HEK293 (cell line): Measurements from ENCODE around the gene RAD51AP1.

Experiments used
- CTCF ChIA-PET: fragments of 350-600 bp; formaldehyde crosslinking; extraction: SDS; loops from one replicate; lab custom pipeline; 2021; ENCODE audit warnings: antibody characterized with exemption; lab: Yijun Ruan, JAX
- POLR2A ChIA-PET: fragments of 300-600 bp; formaldehyde crosslinking; extraction: SDS; loops from one replicate; lab custom pipeline; 2020; ENCODE audit warnings: antibody characterized with exemption, inconsistent platforms; lab: Yijun Ruan, JAX
- H3K27ac ChIP-seq: fragments of 200-500 bp; sonication (Bioruptor generic); 2 replicates; pipeline ENCODE4 v1.5.1; 2014; ENCODE audit warnings: low read depth, low read length, control low read depth, inconsistent platforms; ENCODE audit errors: extremely low read depth
- H3K36me3 ChIP-seq, 2 experiments: fragments of 200-500 bp in 1 of 2; sonication (Bioruptor generic) in 1 of 2; 1 replicate in 1 of 2; 2 replicates in 1 of 2; pipeline ENCODE4 v1.5.1; 2014 to 2017; ENCODE audit warnings: inconsistent platforms in 2 of 2, low read length in 2 of 2; ENCODE audit not compliant: control insufficient read depth in 2 of 2, insufficient read depth in 1 of 2
- H3K4me1 ChIP-seq: fragments of 200-500 bp; sonication (Bioruptor generic); 2 replicates; pipeline ENCODE4 v1.5.1; 2014; ENCODE audit warnings: mild to moderate bottlenecking, low read length, inconsistent platforms; ENCODE audit not compliant: control insufficient read depth, insufficient read depth
- H3K4me3 ChIP-seq: 2 replicates; pipeline ENCODE4 v1.5.1; 2011; ENCODE audit warnings: low read depth, mild to moderate bottlenecking, control low read depth, low read length, moderate library complexity
- H3K9me3 ChIP-seq: fragments of 200-500 bp; sonication (Bioruptor generic); 2 replicates; pipeline ENCODE4 v1.5.1; 2014; ENCODE audit warnings: low read depth, low read length, inconsistent platforms; ENCODE audit not compliant: control insufficient read depth, insufficient read depth
- GLIS1 ChIP-seq: fragments of 450-650 bp; formaldehyde crosslinking; IDR thresholded peaks from 2 replicates; pipeline ENCODE4 v1.5.1; 2016; ENCODE audit warnings: missing biosample characterization, missing genetic modification characterization
- HOXC10 ChIP-seq: sonication (generic); formaldehyde crosslinking; IDR thresholded peaks from 2 replicates; pipeline ENCODE4 v1.8.1; 2023; ENCODE audit warnings: mild to moderate bottlenecking, missing genetic modification reagents
- OSR2 ChIP-seq: fragments of 450-650 bp; formaldehyde crosslinking; IDR thresholded peaks from 2 replicates; pipeline ENCODE4 v1.5.1; 2016; ENCODE audit warnings: missing biosample characterization, missing genetic modification characterization
- RBAK ChIP-seq: fragments of 450-650 bp; formaldehyde crosslinking; IDR thresholded peaks from 2 replicates; pipeline ENCODE4 v1.5.1; 2016; ENCODE audit warnings: missing biosample characterization, missing genetic modification characterization
- SCRT2 ChIP-seq: fragments of 450-650 bp; formaldehyde crosslinking; IDR thresholded peaks from 2 replicates; pipeline ENCODE4 v1.5.1; 2016; ENCODE audit warnings: missing biosample characterization, missing genetic modification characterization
- SETDB1 ChIP-seq: IDR thresholded peaks from one replicate; pipeline ENCODE4 v1.6.1; 2017; ENCODE audit warnings: mild to moderate bottlenecking, low read length, moderate library complexity, mixed read lengths; ENCODE audit not compliant: insufficient read length
- ZBTB17 ChIP-seq: fragments of 450-650 bp; formaldehyde crosslinking; IDR thresholded peaks from 2 replicates; pipeline ENCODE4 v1.5.1; 2016; ENCODE audit warnings: missing biosample characterization, missing genetic modification characterization
- ZNF114 ChIP-seq: fragments of 450-650 bp; formaldehyde crosslinking; IDR thresholded peaks from 2 replicates; pipeline ENCODE4 v1.5.0; 2017; ENCODE audit warnings: missing biosample characterization, missing genetic modification characterization
- ZNF140 ChIP-seq: fragments of 450-650 bp; formaldehyde crosslinking; IDR thresholded peaks from 2 replicates; pipeline ENCODE4 v1.5.1; 2016; ENCODE audit warnings: missing biosample characterization, missing genetic modification characterization
- ZNF24 ChIP-seq: fragments of 450-650 bp; formaldehyde crosslinking; IDR thresholded peaks from 2 replicates; pipeline ENCODE4 v1.5.1; 2016; ENCODE audit warnings: missing biosample characterization, missing genetic modification characterization
- ZNF501 ChIP-seq: fragments of 450-650 bp; formaldehyde crosslinking; IDR thresholded peaks from 2 replicates; pipeline ENCODE4 v1.5.1; 2016; ENCODE audit warnings: missing biosample characterization, missing genetic modification characterization
- ZNF624 ChIP-seq: fragments of 450-650 bp; formaldehyde crosslinking; IDR thresholded peaks from 2 replicates; pipeline ENCODE4 v1.5.1; 2017; ENCODE audit warnings: missing biosample characterization, missing genetic modification characterization
- ZNF747 ChIP-seq: fragments of 450-650 bp; formaldehyde crosslinking; IDR thresholded peaks from 2 replicates; pipeline ENCODE4 v1.5.1; 2016; ENCODE audit warnings: missing biosample characterization, missing genetic modification characterization
- TF ChIP-seq, protein P1 (sequence below): fragments of 450-650 bp; formaldehyde crosslinking; IDR thresholded peaks from 2 replicates; pipeline ENCODE4 v1.5.1; 2017; ENCODE audit warnings: missing biosample characterization, mild to moderate bottlenecking, missing genetic modification characterization, moderate library complexity

The RAD51AP1 gene

DNA sequence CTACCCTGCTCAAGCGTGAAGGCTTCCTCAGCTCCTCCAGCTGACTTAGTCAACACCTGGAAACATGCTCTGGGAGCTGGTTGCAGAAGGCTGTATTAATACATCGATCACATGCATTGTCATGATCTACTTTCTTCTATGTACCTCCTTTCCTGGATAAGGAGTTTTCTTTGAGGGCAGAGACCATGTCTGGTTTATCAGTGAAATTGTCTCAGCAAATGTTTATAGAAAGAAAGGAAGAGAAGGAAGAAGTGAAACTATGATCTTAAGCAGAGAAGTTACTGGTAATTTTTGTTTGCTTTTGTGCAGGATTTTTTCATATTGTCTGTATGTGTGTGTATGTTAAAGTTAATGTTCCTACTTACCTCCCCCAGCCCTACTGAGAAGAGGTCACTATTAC, 27.8 kb downstream of the RAD51AP1 start:
- Histone ChIP-seq H3K36me3 (no peaks in the 10 kb centered on the region), H3K9me3 (no peaks in the 10 kb centered on the region), H3K4me1 (peaks cover 4% of the 10 kb centered on the region), H3K4me3 (no peak overlapping the region), H3K27ac (no peak overlapping the region)
- CTCF ChIA-PET = no interaction called here
- POLR2A ChIA-PET = no interaction called here
- TF ChIP-seq RBAK (no peak), ZNF747 (tag by site-specific recombination) (no peak), HOXC10 (CRISPR knock-in tag) (no peak), ZBTB17 (tag by site-specific recombination) (no peak), GLIS1 (tag by site-specific recombination) (no peak)

DNA sequence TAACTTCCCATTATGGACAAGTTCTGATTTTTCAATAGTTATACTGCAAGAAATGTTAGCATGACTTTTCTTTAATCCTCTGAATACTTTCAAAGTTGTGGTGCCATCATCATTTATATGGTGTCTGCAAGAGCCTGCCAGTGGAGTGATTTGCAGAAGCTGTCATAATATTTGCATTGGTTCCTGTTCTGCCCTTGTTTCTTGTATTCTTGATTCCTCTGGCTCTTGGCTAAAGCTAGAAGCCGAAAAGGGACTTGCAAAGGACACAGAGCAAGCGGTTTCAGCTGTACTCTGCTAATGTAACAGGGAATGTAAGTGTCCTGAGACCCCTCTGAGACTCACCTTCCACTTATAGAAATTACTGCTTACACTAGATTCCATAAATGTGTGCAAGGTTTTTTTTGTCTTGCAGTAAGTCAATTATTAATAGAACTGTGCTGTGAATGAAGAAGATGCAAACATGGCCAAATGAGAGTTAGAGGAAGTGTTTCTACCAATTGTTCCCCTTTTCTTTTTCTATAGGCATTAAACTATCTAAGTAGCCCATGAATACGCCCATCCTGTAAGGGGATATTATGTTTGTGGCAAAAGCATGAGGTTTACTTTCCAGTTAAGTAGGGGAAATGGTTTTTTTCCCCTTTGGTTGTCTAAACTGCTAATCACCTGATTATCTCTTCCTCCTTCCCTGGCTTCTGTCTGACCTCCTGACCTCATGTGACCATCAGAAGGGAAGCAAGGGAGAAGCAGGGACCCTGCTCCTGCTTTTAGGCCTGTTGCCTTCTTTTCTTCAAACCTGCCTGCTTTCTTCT, 28.6 kb downstream of the RAD51AP1 start:
- H3K27ac ChIP-seq = no peak overlapping the region
- H3K36me3 ChIP-seq = no peaks in the 10 kb centered on the region
- TF ChIP-seq ZNF24 (tag by site-specific recombination) = no peak
- no peak for TF ChIP-seq SETDB1
- POLR2A ChIA-PET = no interaction called here
- CTCF ChIA-PET = no interaction called here
- H3K4me3 ChIP-seq = no peak overlapping the region
- H3K9me3 ChIP-seq = no peaks in the 10 kb centered on the region
- peaks cover 4% of the 10 kb centered on the region for H3K4me1 ChIP-seq

DNA sequence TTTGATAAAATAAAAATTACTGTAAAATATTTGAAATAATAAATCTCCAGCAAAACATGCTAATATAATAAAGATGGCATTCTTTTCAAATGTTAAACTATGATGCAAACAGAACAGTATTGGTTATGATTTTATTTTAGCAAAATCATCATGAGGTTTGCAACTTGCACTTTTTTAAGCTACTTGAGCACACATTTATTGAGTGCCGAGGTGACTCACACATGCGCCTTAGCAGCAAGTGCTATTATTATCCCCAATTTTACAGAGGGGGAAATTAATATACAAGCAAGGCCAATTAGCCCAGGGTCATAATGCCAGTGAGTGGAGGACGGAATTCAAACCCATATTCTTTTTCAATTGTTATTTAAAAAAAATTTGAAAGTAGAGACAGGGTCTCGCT, 30.6 kb downstream of the RAD51AP1 start:
- Histone ChIP-seq H3K9me3 (no peaks in the 10 kb centered on the region), H3K4me1 (peaks cover 4% of the 10 kb centered on the region), H3K36me3 (no peaks in the 10 kb centered on the region), H3K27ac (no peak overlapping the region), H3K4me3 (no peak overlapping the region)
- TF ChIP-seq SCRT2 (tag by site-specific recombination) = no peak
- TF ChIP-seq OSR2 (tag by site-specific recombination) = no peak
- no peak for TF ChIP-seq ZNF624 (tag by site-specific recombination)
- no peak for TF ChIP-seq ZNF140 (tag by site-specific recombination)
- POLR2A ChIA-PET = no interaction called here
- CTCF ChIA-PET = no interaction called here

DNA sequence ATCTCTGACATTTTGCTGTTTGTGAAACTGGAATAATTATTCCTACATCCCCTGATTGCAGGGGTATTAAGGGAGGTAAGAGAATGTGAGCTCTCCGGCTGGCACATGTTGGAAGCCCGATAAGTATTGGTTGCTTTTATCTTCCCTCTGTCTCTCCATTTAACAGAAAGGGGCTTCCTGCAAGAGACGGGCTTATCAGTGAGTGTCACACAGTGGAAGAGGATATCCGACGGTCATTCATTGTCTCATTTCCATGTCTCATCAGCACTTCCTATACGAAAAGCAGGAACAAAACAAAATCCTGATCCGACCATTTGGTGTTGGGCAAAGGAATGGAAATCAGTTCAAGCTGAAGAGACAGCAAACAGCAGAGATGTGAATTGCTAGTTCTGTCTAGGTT, 34.0 kb downstream of the RAD51AP1 start:
- no peak overlapping the region for H3K4me3 ChIP-seq
- no peaks in the 10 kb centered on the region for H3K9me3 ChIP-seq
- TF ChIP-seq ZNF501 (no peak), ZNF114 (no peak)
- TF ChIP-seq, protein P1, sequence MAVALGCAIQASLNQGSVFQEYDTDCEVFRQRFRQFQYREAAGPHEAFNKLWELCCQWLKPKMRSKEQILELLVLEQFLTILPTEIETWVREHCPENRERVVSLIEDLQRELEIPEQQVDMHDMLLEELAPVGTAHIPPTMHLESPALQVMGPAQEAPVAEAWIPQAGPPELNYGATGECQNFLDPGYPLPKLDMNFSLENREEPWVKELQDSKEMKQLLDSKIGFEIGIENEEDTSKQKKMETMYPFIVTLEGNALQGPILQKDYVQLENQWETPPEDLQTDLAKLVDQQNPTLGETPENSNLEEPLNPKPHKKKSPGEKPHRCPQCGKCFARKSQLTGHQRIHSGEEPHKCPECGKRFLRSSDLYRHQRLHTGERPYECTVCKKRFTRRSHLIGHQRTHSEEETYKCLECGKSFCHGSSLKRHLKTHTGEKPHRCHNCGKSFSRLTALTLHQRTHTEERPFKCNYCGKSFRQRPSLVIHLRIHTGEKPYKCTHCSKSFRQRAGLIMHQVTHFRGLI (tag by site-specific recombination) = no peak
- TF ChIP-seq, all 188 proteins: peak for 0
- POLR2A ChIA-PET = no interaction called here
- Histone ChIP-seq H3K36me3 (no peaks in the 10 kb centered on the region), H3K4me1 (peaks cover 4% of the 10 kb centered on the region), H3K27ac (no peak overlapping the region)
- CTCF ChIA-PET = no interaction called here
